MCF 10A (cell line): ENCODE data around the gene KLF7. TPM values are rescaled to one million over a fixed set of nuclear protein-coding genes. Genes with fewer than 3 reads are reported as not detected.

Experiments used
- BruUV-seq: library from RNA; stranded (reverse); fragments of 400-500 nt; replicated peaks from 2 replicates; lab custom pipeline; 2021; lab: Mats Ljungman, UMichigan
- CTCF ChIA-PET: fragments of 300-600 bp; sonication (Branson Sonifier 250); formaldehyde crosslinking; extraction: SDS; loops from one replicate; lab custom pipeline; 2021; ENCODE audit warnings: antibody characterized with exemption, inconsistent platforms; lab: Yijun Ruan, JAX
- POLR2A ChIA-PET: fragments of 300-600, 350-650 bp; sonication (Branson Sonifier 250); formaldehyde crosslinking; extraction: SDS; loops from one replicate; lab custom pipeline; 2020; ENCODE audit warnings: antibody characterized with exemption, inconsistent platforms; lab: Yijun Ruan, JAX
- DNase-seq: peaks from one replicate; pipeline ENCODE4 v3.0.0-alpha.2; 2018; ENCODE audit not compliant: unreplicated experiment
- H3K27ac Mint-ChIP-seq: one replicate; pipeline ENCODE4 v1.8.0; 2022; ENCODE audit warnings: mild to moderate bottlenecking, low read depth, mixed read lengths; ENCODE audit not compliant: unreplicated experiment
- H3K27me3 Mint-ChIP-seq: one replicate; pipeline ENCODE4 v1.8.0; 2022; ENCODE audit warnings: mixed read lengths; ENCODE audit not compliant: insufficient read depth, unreplicated experiment
- H3K36me3 Mint-ChIP-seq: one replicate; pipeline ENCODE4 v1.8.0; 2022; ENCODE audit warnings: mild to moderate bottlenecking, moderate library complexity, mixed read lengths; ENCODE audit not compliant: insufficient read depth, unreplicated experiment
- H3K4me1 Mint-ChIP-seq: one replicate; pipeline ENCODE4 v1.8.0; 2022; ENCODE audit warnings: mixed read lengths; ENCODE audit not compliant: insufficient read depth, unreplicated experiment
- H3K4me3 Mint-ChIP-seq: one replicate; pipeline ENCODE4 v1.8.0; 2022; ENCODE audit warnings: mild to moderate bottlenecking, moderate library complexity, mixed read lengths; ENCODE audit not compliant: unreplicated experiment
- H3K9me3 Mint-ChIP-seq: one replicate; pipeline ENCODE4 v1.8.0; 2022; ENCODE audit warnings: mixed read lengths; ENCODE audit not compliant: unreplicated experiment
- CTCF ChIP-seq: fragments of 200-600 bp; IDR thresholded peaks from one replicate; pipeline ENCODE4 v1.8.0; 2022; ENCODE audit warnings: antibody characterized with exemption, mild to moderate bottlenecking; ENCODE audit not compliant: unreplicated experiment
- intact Hi-C: fragments of 100-400 bp; cut with micrococcal nuclease; formaldehyde crosslinking; loops from 2 replicates; pipeline ENCODE4 v1.14.1; 2022
- total RNA-seq: library from RNA; stranded (reverse); gene quantifications from 2 replicates; pipeline ENCODE4 v1.2.3, GENCODE V29; 2022

KLF7 gene
- total RNA-seq, 1 experiment from 2014 or later, result 40.1 TPM

GRCh38 chr2:207103132-207103531, 62.6 kb downstream of the KLF7 start:
- H3K4me3 Mint-ChIP-seq, result no peak overlapping the region
- no peaks in the 10 kb centered on the region for H3K27me3 Mint-ChIP-seq
- no TSS peak for BruUV-seq
- no peak for DNase-seq
- ChIA-PET POLR2A (interaction anchor here (0.6 to 0.7 kb wide), 2 partner anchors 20 to 61 kb away, joined by 3 to 5 read pairs; no protein-coding TSS in a partner anchor), CTCF (interaction anchor here (0.9 kb wide), 1 partner anchor 25 kb away, joined by 3 read pairs; no protein-coding TSS in a partner anchor)
- intact Hi-C loops, result no loop called here
- no peak for TF ChIP-seq CTCF
- H3K4me1 Mint-ChIP-seq, result peaks cover 4% of the 10 kb centered on the region
- peaks cover 40% of the 10 kb centered on the region for H3K36me3 Mint-ChIP-seq
- no peak overlapping the region for H3K27ac Mint-ChIP-seq
- no peaks in the 10 kb centered on the region for H3K9me3 Mint-ChIP-seq

GRCh38 chr2:207101984-207102383, 63.8 kb downstream of the KLF7 start:
- H3K36me3 Mint-ChIP-seq, result peaks cover 38% of the 10 kb centered on the region
- TF ChIP-seq CTCF, result no peak
- ChIA-PET POLR2A (no interaction called here), CTCF (interaction anchor here (1.1 kb wide), 1 partner anchor 13 kb away, joined by 3 read pairs; no protein-coding TSS in a partner anchor)
- no TSS peak for BruUV-seq
- DNase-seq, result no peak
- no peaks in the 10 kb centered on the region for H3K9me3 Mint-ChIP-seq
- no peak overlapping the region for H3K27ac Mint-ChIP-seq
- no peaks in the 10 kb centered on the region for H3K27me3 Mint-ChIP-seq
- H3K4me1 Mint-ChIP-seq, result peaks cover 9% of the 10 kb centered on the region
- no peak overlapping the region for H3K4me3 Mint-ChIP-seq
- intact Hi-C loops, result no loop called here

GRCh38 chr2:207097278-207097677, 68.5 kb downstream of the KLF7 start:
- POLR2A ChIA-PET, result no interaction called here
- TF ChIP-seq CTCF, result no peak
- no peaks in the 10 kb centered on the region for H3K27me3 Mint-ChIP-seq
- CTCF ChIA-PET, result no interaction called here
- H3K4me1 Mint-ChIP-seq, result peaks cover 15% of the 10 kb centered on the region
- H3K36me3 Mint-ChIP-seq, result peaks cover 30% of the 10 kb centered on the region
- no TSS peak for BruUV-seq
- no peak overlapping the region for H3K27ac Mint-ChIP-seq
- intact Hi-C loops, result no loop called here
- H3K4me3 Mint-ChIP-seq, result no peak overlapping the region
- H3K9me3 Mint-ChIP-seq, result no peaks in the 10 kb centered on the region
- DNase-seq, result no peak

- POLR2A ChIA-PET, result interaction anchor here (0.6 to 0.9 kb wide), 2 partner anchors 10 to 27 kb away, joined by 3 read pairs; no protein-coding TSS in a partner anchor
- Mint-ChIP-seq H3K9me3 (no peaks in the 10 kb centered on the region), H3K4me3 (no peak overlapping the region), H3K27ac (no peak overlapping the region), H3K27me3 (no peaks in the 10 kb centered on the region), H3K36me3 (peaks cover 30% of the 10 kb centered on the region), H3K4me1 (peaks cover 20% of the 10 kb centered on the region)
- intact Hi-C loops, result no loop called here
- CTCF ChIA-PET, result interaction anchor here (0.6 kb wide), 1 partner anchor 161 kb away, joined by 3 read pairs; no protein-coding TSS in a partner anchor
- BruUV-seq, result no TSS peak
- TF ChIP-seq CTCF, result no peak
- no peak for DNase-seq
These were observed 69.8 kb downstream of the KLF7 start for GRCh38 chr2:207095963-207096362.
